Vagina (tissue), 2 donors: ENCODE data around the gene GINS1. TPM values are rescaled to one million over a fixed set of nuclear protein-coding genes. Genes with fewer than 3 reads are reported as not detected.

Experiments used
- DNase-seq, 2 donors: peaks; one replicate each; pipeline ENCODE4 v3.0.0-alpha.2; 2017; ENCODE audit errors: extremely low spot score in 2 of 2
- H3K27ac ChIP-seq: fragments of 200-600 bp; sonication (generic); one replicate; pipeline ENCODE4 v1.5.1; 2019
- H3K27me3 ChIP-seq: fragments of 200-600 bp; sonication (generic); one replicate; pipeline ENCODE4 v1.5.1; 2019
- H3K36me3 ChIP-seq, 2 donors: fragments of 200-600 bp; sonication (generic); one replicate each; pipeline ENCODE4 v1.5.1; 2017 to 2019
- H3K4me1 ChIP-seq: fragments of 200-600 bp; sonication (generic); one replicate; pipeline ENCODE4 v1.5.1; 2019
- H3K4me3 ChIP-seq, 2 donors: fragments of 200-600 bp; sonication (generic); 1 replicate in 1 of 2; 2 replicates in 1 of 2; pipeline ENCODE4 v1.5.1; 2016 to 2019
- H3K9me3 ChIP-seq: fragments of 200-600 bp; sonication (generic); one replicate; pipeline ENCODE4 v1.5.1; 2019
- CTCF ChIP-seq, 3 experiments: fragments of 450-650 bp in 2 of 3; fragments of 200-600 bp in 1 of 3; sonication (generic) in 1 of 3; IDR thresholded peaks; one replicate each; pipeline ENCODE4 v1.5.1; 2017 to 2019; ENCODE audit warnings: antibody characterized with exemption in 3 of 3, mild to moderate bottlenecking in 2 of 3, moderate library complexity in 2 of 3
- POLR2A ChIP-seq, 2 donors: fragments of 450-650 bp; IDR thresholded peaks; one replicate each; pipeline ENCODE4 v1.6.1; 2017; ENCODE audit warnings: antibody characterized with exemption in 2 of 2, mild to moderate bottlenecking in 2 of 2, moderate library complexity in 2 of 2
- POLR2AphosphoS5 ChIP-seq, 2 donors: sonication (generic); formaldehyde crosslinking; IDR thresholded peaks; one replicate each; pipeline ENCODE4 v1.9.0; 2017; ENCODE audit warnings: antibody characterized with exemption in 2 of 2, mild to moderate bottlenecking in 2 of 2, low read depth in 1 of 2; ENCODE audit not compliant: insufficient read depth in 1 of 2
- intact Hi-C: fragments of 100-400 bp; cut with DNase I; formaldehyde crosslinking; loops from one replicate; pipeline ENCODE4 v1.15.1; 2023
- total RNA-seq: library from RNA; depleted of rRNA; stranded (reverse); fragments of >200 nt; gene quantifications from one replicate; pipeline ENCODE4 v1.2.3, GENCODE V29; 2016

Gene GINS1
- total RNA-seq, 1 donor from 2014 or later = 2.0 TPM

- no peak for TF ChIP-seq CTCF (IDR thresholded peaks at IDR 0.05)
- no peak for TF ChIP-seq POLR2AphosphoS5 (IDR thresholded peaks at IDR 0.05; ENCODE audit: insufficient read depth in 1 of 2, low read depth in 1 of 2)
- no peak for TF ChIP-seq POLR2A (IDR thresholded peaks at IDR 0.05)
- no peaks in the 10 kb centered on the region for H3K36me3 ChIP-seq
- no peak for DNase-seq
- no peak overlapping the region for H3K4me3 ChIP-seq
- no peaks in the 10 kb centered on the region for H3K27me3 ChIP-seq
- H3K9me3 ChIP-seq = no peaks in the 10 kb centered on the region
- H3K27ac ChIP-seq = no peak overlapping the region
- intact Hi-C loops = no loop called here
- no peaks in the 10 kb centered on the region for H3K4me1 ChIP-seq
Observed at GRCh38 chr20:25495189-25495824, 87.8 kb downstream of the GINS1 start.

GRCh38 chr20:25496165-25496967 is 88.9 kb downstream of the GINS1 start:
- Histone ChIP-seq H3K4me1 (no peaks in the 10 kb centered on the region), H3K27ac (no peak overlapping the region)
- no peak for DNase-seq

GRCh38 chr20:25496968-25497401 is 89.5 kb downstream of the GINS1 start:
- Histone ChIP-seq H3K4me3 (no peak overlapping the region), H3K9me3 (no peaks in the 10 kb centered on the region), H3K36me3 (no peaks in the 10 kb centered on the region), H3K27me3 (no peaks in the 10 kb centered on the region), H3K4me1 (no peaks in the 10 kb centered on the region), H3K27ac (no peak overlapping the region)
- TF ChIP-seq POLR2AphosphoS5 (IDR thresholded peaks at IDR 0.05; ENCODE audit: insufficient read depth in 1 of 2, low read depth in 1 of 2) (no peak), CTCF (IDR thresholded peaks at IDR 0.05) (no peak), POLR2A (IDR thresholded peaks at IDR 0.05) (no peak)
- no peak for DNase-seq
- intact Hi-C loops = no loop called here

More at GRCh38 chr20:25496165-25496967, 88.9 kb downstream of the GINS1 start:
- H3K4me3 ChIP-seq = no peak overlapping the region
- no peaks in the 10 kb centered on the region for H3K9me3 ChIP-seq
- TF ChIP-seq CTCF (IDR thresholded peaks at IDR 0.05) (no peak), POLR2A (IDR thresholded peaks at IDR 0.05) (no peak), POLR2AphosphoS5 (IDR thresholded peaks at IDR 0.05; ENCODE audit: insufficient read depth in 1 of 2, low read depth in 1 of 2) (no peak)
- no peaks in the 10 kb centered on the region for H3K36me3 ChIP-seq
- no peaks in the 10 kb centered on the region for H3K27me3 ChIP-seq
- intact Hi-C loops = no loop called here

- no peak overlapping the region for H3K27ac ChIP-seq
- H3K4me1 ChIP-seq = no peaks in the 10 kb centered on the region
- H3K4me3 ChIP-seq = no peak overlapping the region
- intact Hi-C loops = no loop called here
- TF ChIP-seq CTCF (IDR thresholded peaks at IDR 0.05) (no peak), POLR2AphosphoS5 (IDR thresholded peaks at IDR 0.05; ENCODE audit: insufficient read depth in 1 of 2, low read depth in 1 of 2) (no peak)
- no peaks in the 10 kb centered on the region for H3K27me3 ChIP-seq
- peaks cover 0 to 2% of the 10 kb centered on the region in 2 donors for H3K36me3 ChIP-seq
- H3K9me3 ChIP-seq = no peaks in the 10 kb centered on the region
- no peak for DNase-seq
Observed at GRCh38 chr20:25497586-25498279, 90.3 kb downstream of the GINS1 start.

Other genes with a start within 250 kb of the GINS1 start
- gene ENTPD6, start 212.0 kb upstream of the GINS1 start, total RNA-seq = 51.3 TPM
- gene PYGB, start 159.6 kb upstream of the GINS1 start, total RNA-seq = 117 TPM
- 36.6 TPM for gene ABHD12, start 16.8 kb upstream of the GINS1 start, total RNA-seq
- gene NINL, start 177.9 kb downstream of the GINS1 start, total RNA-seq = 11.5 TPM
- gene NANP, start 216.3 kb downstream of the GINS1 start, total RNA-seq = 3.7 TPM